ENCODE data around the gene GALNT1. TPM values are rescaled to one million over a fixed set of nuclear protein-coding genes. Genes with fewer than 3 reads are reported as not detected.

GALNT1 gene
- total and polyA plus RNA-seq, 7 experiments from 2014 or later: 20.9 to 42.0 (median 29.3) TPM

DNA sequence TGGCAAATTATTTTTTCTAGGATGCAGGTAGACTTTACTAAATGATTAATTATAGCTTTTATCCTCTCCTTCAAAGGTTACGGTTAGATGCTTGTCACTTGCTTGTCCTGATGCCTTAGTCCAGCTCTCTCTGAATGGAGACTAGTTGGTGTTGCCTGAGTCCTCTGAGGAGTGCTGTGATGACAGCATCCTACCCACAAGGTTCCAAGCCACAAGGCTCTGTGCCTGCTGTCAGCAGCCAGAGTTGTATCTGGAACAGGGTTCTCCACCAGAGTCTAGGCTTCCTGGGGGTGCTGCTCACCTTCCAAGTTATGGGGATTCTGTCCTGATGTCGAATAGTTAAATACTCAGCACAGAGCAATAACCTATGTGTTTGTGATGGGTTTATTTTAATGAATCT lies 125.7 kb downstream of the GALNT1 start:
- Mint-ChIP-seq H3K4me3 (no peak overlapping the region), H3K27ac (no peak overlapping the region), H3K9me3 (peaks cover 0 to 3% (median 0%) of the 10 kb centered on the region in 11 donors), H3K36me3 (peaks cover 10 to 60% (median 50%) of the 10 kb centered on the region in 5 donors), H3K27me3 (no peaks in the 10 kb centered on the region), H3K4me1 (peaks cover 0 to 6% (median 0%) of the 10 kb centered on the region in 7 donors)
- H3K4me1 ChIP-seq (ENCODE audit: control insufficient read depth in 2 of 2, insufficient read depth in 2 of 2, low read length in 2 of 2): no peaks in the 10 kb centered on the region
- no peaks in the 10 kb centered on the region for H3K9me3 ChIP-seq (ENCODE audit: control insufficient read depth in 2 of 3, low read length in 3 of 3)
- H3K36me3 ChIP-seq (ENCODE audit: control insufficient read depth in 2 of 3, insufficient read depth in 3 of 3, low read length in 3 of 3): peaks cover 0 to 9% (median 0%) of the 10 kb centered on the region in 3 experiments
- ChIA-PET POLR2A (no interaction called here), CTCF (no interaction called here)
- ATAC-seq (no peak), DNase-seq (no peak)
- H3K27ac ChIP-seq (ENCODE audit: low read depth, low read length): no peak overlapping the region
- no peak overlapping the region for H3K4me3 ChIP-seq (ENCODE audit: low read length)
- intact Hi-C loops (cut with micrococcal nuclease): no loop called here
- H3K27me3 ChIP-seq (ENCODE audit: control insufficient read depth in 2 of 2, insufficient read depth in 2 of 2, low read length in 2 of 2): no peaks in the 10 kb centered on the region

- H3K36me3 ChIP-seq (ENCODE audit: control insufficient read depth in 2 of 3, insufficient read depth in 3 of 3, low read length in 3 of 3): peaks cover 0 to 9% (median 0%) of the 10 kb centered on the region in 3 experiments
- Mint-ChIP-seq H3K4me1 (peaks cover 0 to 6% (median 0%) of the 10 kb centered on the region in 7 donors), H3K9me3 (peaks cover 0 to 5% (median 0%) of the 10 kb centered on the region in 11 donors), H3K27ac (no peak overlapping the region), H3K36me3 (peaks cover 14 to 60% (median 51%) of the 10 kb centered on the region in 5 donors), H3K27me3 (no peaks in the 10 kb centered on the region), H3K4me3 (no peak overlapping the region)
- CTCF ChIA-PET: no interaction called here
- intact Hi-C loops (cut with micrococcal nuclease): no loop called here
- no peak overlapping the region for H3K27ac ChIP-seq (ENCODE audit: low read depth, low read length)
- ATAC-seq (no peak), DNase-seq (no peak)
- no peak overlapping the region for H3K4me3 ChIP-seq (ENCODE audit: low read length)
- POLR2A ChIA-PET: no interaction called here
- no peaks in the 10 kb centered on the region for H3K4me1 ChIP-seq (ENCODE audit: control insufficient read depth in 2 of 2, insufficient read depth in 2 of 2, low read length in 2 of 2)
- H3K9me3 ChIP-seq (ENCODE audit: control insufficient read depth in 2 of 3, low read length in 3 of 3): no peaks in the 10 kb centered on the region
- no peaks in the 10 kb centered on the region for H3K27me3 ChIP-seq (ENCODE audit: control insufficient read depth in 2 of 2, insufficient read depth in 2 of 2, low read length in 2 of 2)
Measured at GRCh38 chr18:35707674-35708073, 126.1 kb downstream of the GALNT1 start.

DNA sequence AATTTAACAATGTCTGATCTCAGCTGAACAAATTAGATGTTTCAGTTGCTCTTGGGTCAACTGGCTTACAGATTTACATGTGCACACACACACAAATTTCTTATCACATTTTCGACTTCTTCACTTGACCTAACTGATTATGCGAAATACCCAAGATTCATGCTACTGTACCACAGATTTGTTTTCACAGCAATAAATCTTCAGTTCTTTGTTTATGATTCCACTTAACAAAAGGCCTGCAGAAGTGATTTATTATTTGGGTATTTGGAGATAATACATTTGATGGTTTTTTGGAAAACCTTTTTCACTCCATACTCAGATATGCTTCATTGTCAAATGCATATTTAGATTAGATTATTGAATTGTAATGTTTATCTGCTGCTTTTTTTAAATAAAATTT lies 129.0 kb downstream of the GALNT1 start:
- Mint-ChIP-seq H3K27me3 (no peaks in the 10 kb centered on the region), H3K27ac (no peak overlapping the region), H3K4me3 (no peak overlapping the region), H3K4me1 (peaks cover 0 to 6% (median 0%) of the 10 kb centered on the region in 7 donors), H3K36me3 (peaks cover 15 to 50% (median 42%) of the 10 kb centered on the region in 5 donors), H3K9me3 (peaks cover 0 to 13% (median 0%) of the 10 kb centered on the region in 11 donors)
- no peaks in the 10 kb centered on the region for H3K4me1 ChIP-seq (ENCODE audit: control insufficient read depth in 2 of 2, insufficient read depth in 2 of 2, low read length in 2 of 2)
- no peak for DNase-seq
- no peak overlapping the region for H3K4me3 ChIP-seq (ENCODE audit: low read length)
- CTCF ChIA-PET: no interaction called here
- ATAC-seq: no peak
- H3K27me3 ChIP-seq (ENCODE audit: control insufficient read depth in 2 of 2, insufficient read depth in 2 of 2, low read length in 2 of 2): no peaks in the 10 kb centered on the region
- no peak overlapping the region for H3K27ac ChIP-seq (ENCODE audit: low read depth, low read length)
- peaks cover 0 to 9% (median 0%) of the 10 kb centered on the region in 3 experiments for H3K36me3 ChIP-seq (ENCODE audit: control insufficient read depth in 2 of 3, insufficient read depth in 3 of 3, low read length in 3 of 3)
- no peaks in the 10 kb centered on the region for H3K9me3 ChIP-seq (ENCODE audit: control insufficient read depth in 2 of 3, low read length in 3 of 3)
- intact Hi-C loops (cut with micrococcal nuclease): no loop called here
- POLR2A ChIA-PET: no interaction called here

GRCh38 chr18:35711227-35711626 lies 129.7 kb downstream of the GALNT1 start:
- POLR2A ChIA-PET: no interaction called here
- no peak for DNase-seq
- no peak overlapping the region for H3K27ac Mint-ChIP-seq
- H3K4me1 Mint-ChIP-seq: peaks cover 0 to 6% (median 0%) of the 10 kb centered on the region in 7 donors
- no peak for ATAC-seq
- peaks cover 15 to 50% (median 39%) of the 10 kb centered on the region in 5 donors for H3K36me3 Mint-ChIP-seq
- H3K4me1 ChIP-seq (ENCODE audit: control insufficient read depth in 2 of 2, insufficient read depth in 2 of 2, low read length in 2 of 2): no peaks in the 10 kb centered on the region
- H3K27ac ChIP-seq (ENCODE audit: low read depth, low read length): no peak overlapping the region
- no peaks in the 10 kb centered on the region for H3K27me3 Mint-ChIP-seq
- no peaks in the 10 kb centered on the region for H3K9me3 ChIP-seq (ENCODE audit: control insufficient read depth in 2 of 3, low read length in 3 of 3)
- H3K9me3 Mint-ChIP-seq: peaks cover 0 to 13% (median 3%) of the 10 kb centered on the region in 11 donors
- intact Hi-C loops (cut with micrococcal nuclease): no loop called here
- H3K36me3 ChIP-seq (ENCODE audit: control insufficient read depth in 2 of 3, insufficient read depth in 3 of 3, low read length in 3 of 3): peaks cover 0 to 9% (median 0%) of the 10 kb centered on the region in 3 experiments
- no peak overlapping the region for H3K4me3 Mint-ChIP-seq
- CTCF ChIA-PET: no interaction called here
- no peaks in the 10 kb centered on the region for H3K27me3 ChIP-seq (ENCODE audit: control insufficient read depth in 2 of 2, insufficient read depth in 2 of 2, low read length in 2 of 2)
- H3K4me3 ChIP-seq (ENCODE audit: low read length): no peak overlapping the region

DNA sequence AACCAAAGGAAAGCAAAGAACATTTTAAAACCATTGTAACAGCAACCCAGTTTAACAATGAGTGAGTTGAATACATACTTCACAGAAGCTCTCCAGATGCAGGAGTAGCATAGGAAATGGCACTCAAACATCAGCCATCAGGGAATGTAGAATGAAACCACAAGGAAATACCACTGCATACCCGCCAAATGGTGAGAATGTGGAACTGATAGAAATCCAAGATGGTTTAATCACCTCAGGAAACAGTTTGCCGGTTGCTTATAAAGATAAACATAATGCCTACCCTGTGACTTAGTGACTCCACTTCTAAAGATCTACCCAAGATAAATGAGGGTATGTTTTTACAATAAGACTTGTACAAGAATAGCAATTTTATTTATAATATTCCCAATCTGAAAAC lies 132.0 kb downstream of the GALNT1 start:
- ATAC-seq: no peak
- ChIA-PET CTCF (no interaction called here), POLR2A (no interaction called here)
- no peaks in the 10 kb centered on the region for H3K4me1 ChIP-seq (ENCODE audit: control insufficient read depth in 2 of 2, insufficient read depth in 2 of 2, low read length in 2 of 2)
- Mint-ChIP-seq H3K9me3 (peaks cover 3 to 24% (median 10%) of the 10 kb centered on the region in 11 donors), H3K36me3 (peaks cover 15 to 41% (median 38%) of the 10 kb centered on the region in 5 donors), H3K4me1 (peaks cover 0 to 6% (median 0%) of the 10 kb centered on the region in 7 donors), H3K27ac (no peak overlapping the region), H3K27me3 (peaks cover 0 to 5% (median 0%) of the 10 kb centered on the region in 5 donors), H3K4me3 (no peak overlapping the region)
- H3K27ac ChIP-seq (ENCODE audit: low read depth, low read length): no peak overlapping the region
- intact Hi-C loops (cut with micrococcal nuclease): no loop called here
- no peak for DNase-seq
- H3K36me3 ChIP-seq (ENCODE audit: control insufficient read depth in 2 of 3, insufficient read depth in 3 of 3, low read length in 3 of 3): peaks cover 0 to 5% (median 0%) of the 10 kb centered on the region in 3 experiments
- H3K27me3 ChIP-seq (ENCODE audit: control insufficient read depth in 2 of 2, insufficient read depth in 2 of 2, low read length in 2 of 2): no peaks in the 10 kb centered on the region
- peaks cover 0 to 5% (median 0%) of the 10 kb centered on the region in 3 experiments for H3K9me3 ChIP-seq (ENCODE audit: control insufficient read depth in 2 of 3, low read length in 3 of 3)
- no peak overlapping the region for H3K4me3 ChIP-seq (ENCODE audit: low read length)

- no peak for DNase-seq
- H3K27ac Mint-ChIP-seq: no peak overlapping the region
- Histone ChIP-seq H3K27me3 (ENCODE audit: control insufficient read depth in 2 of 2, insufficient read depth in 2 of 2, low read length in 2 of 2) (no peaks in the 10 kb centered on the region), H3K4me3 (ENCODE audit: low read length) (no peak overlapping the region), H3K27ac (ENCODE audit: low read depth, low read length) (no peak overlapping the region), H3K9me3 (ENCODE audit: control insufficient read depth in 2 of 3, low read length in 3 of 3) (peaks cover 0 to 5% (median 0%) of the 10 kb centered on the region in 3 experiments), H3K4me1 (ENCODE audit: control insufficient read depth in 2 of 2, insufficient read depth in 2 of 2, low read length in 2 of 2) (no peaks in the 10 kb centered on the region), H3K36me3 (ENCODE audit: control insufficient read depth in 2 of 3, insufficient read depth in 3 of 3, low read length in 3 of 3) (peaks cover 0 to 2% (median 0%) of the 10 kb centered on the region in 3 experiments)
- intact Hi-C loops (cut with micrococcal nuclease): no loop called here
- peaks cover 3 to 33% (median 14%) of the 10 kb centered on the region in 11 donors for H3K9me3 Mint-ChIP-seq
- ATAC-seq: no peak
- peaks cover 0 to under 1% (median 0%) of the 10 kb centered on the region in 7 donors for H3K4me1 Mint-ChIP-seq
- ChIA-PET POLR2A (no interaction called here), CTCF (no interaction called here)
- H3K36me3 Mint-ChIP-seq: peaks cover 15 to 37% (median 29%) of the 10 kb centered on the region in 5 donors
- peaks cover 0 to 5% (median 0%) of the 10 kb centered on the region in 5 donors for H3K27me3 Mint-ChIP-seq
- no peak overlapping the region for H3K4me3 Mint-ChIP-seq
Measured at GRCh38 chr18:35714539-35714938, 133.0 kb downstream of the GALNT1 start.

DNA sequence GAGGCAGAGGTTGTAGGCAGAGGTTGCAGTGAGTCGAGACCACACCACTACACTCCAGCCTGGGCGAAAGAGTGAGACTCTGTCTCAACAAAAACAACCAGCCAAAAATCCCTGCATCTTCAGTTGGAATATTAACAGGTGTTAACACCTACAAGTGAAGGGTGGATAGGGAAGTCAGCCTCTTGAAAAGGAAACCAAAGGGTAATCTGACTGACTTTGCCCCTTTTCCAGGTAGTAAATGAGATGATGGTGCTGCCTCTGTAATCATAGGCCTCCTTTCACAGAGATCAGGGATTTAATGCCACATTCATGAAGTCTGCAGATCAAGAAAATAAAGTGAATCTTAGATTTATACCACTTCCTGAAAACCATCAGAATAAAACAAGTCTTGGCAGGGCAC lies 133.6 kb downstream of the GALNT1 start:
- peaks cover 13 to 33% (median 25%) of the 10 kb centered on the region in 5 donors for H3K36me3 Mint-ChIP-seq

More for the DNA sequence above, 133.6 kb downstream of the GALNT1 start:
- no peaks in the 10 kb centered on the region for H3K36me3 ChIP-seq (ENCODE audit: control insufficient read depth in 2 of 3, insufficient read depth in 3 of 3, low read length in 3 of 3)
- H3K9me3 ChIP-seq (ENCODE audit: control insufficient read depth in 2 of 3, low read length in 3 of 3): peaks cover 0 to 5% (median 0%) of the 10 kb centered on the region in 3 experiments
- peaks cover 3 to 34% (median 16%) of the 10 kb centered on the region in 11 donors for H3K9me3 Mint-ChIP-seq
- no peak overlapping the region for H3K4me3 ChIP-seq (ENCODE audit: low read length)
- CTCF ChIA-PET: no interaction called here
- H3K27me3 ChIP-seq (ENCODE audit: control insufficient read depth in 2 of 2, insufficient read depth in 2 of 2, low read length in 2 of 2): no peaks in the 10 kb centered on the region
- H3K4me3 Mint-ChIP-seq: no peak overlapping the region
- peaks cover 0 to 5% (median 0%) of the 10 kb centered on the region in 5 donors for H3K27me3 Mint-ChIP-seq
- no peaks in the 10 kb centered on the region for H3K4me1 Mint-ChIP-seq
- intact Hi-C loops (cut with micrococcal nuclease): no loop called here
- H3K27ac Mint-ChIP-seq: no peak overlapping the region
- ATAC-seq (no peak), DNase-seq (no peak)
- H3K27ac ChIP-seq (ENCODE audit: low read depth, low read length): no peak overlapping the region
- POLR2A ChIA-PET: no interaction called here
- H3K4me1 ChIP-seq (ENCODE audit: control insufficient read depth in 2 of 2, insufficient read depth in 2 of 2, low read length in 2 of 2): no peaks in the 10 kb centered on the region

Data from naive thymus-derived CD4-positive, alpha-beta T cell (primary cell).